Endothelial cell of umbilical vein (primary cell): ENCODE results near the gene RGSL1. TPM values are rescaled to one million over a fixed set of nuclear protein-coding genes. Genes with fewer than 3 reads are reported as not detected.

Source experiments
- BruUV-seq: library from RNA; stranded (reverse); fragments of 400-500 nt; replicated peaks from 2 replicates; lab custom pipeline; 2021; lab: Mats Ljungman, UMichigan
- CTCF ChIA-PET: fragments of 300-600, 350-600 bp; sonication (Branson Sonifier 250); formaldehyde crosslinking; loops from one replicate; lab custom pipeline; 2021; ENCODE audit warnings: antibody characterized with exemption, inconsistent platforms; lab: Charles Lee
- POLR2A ChIA-PET: fragments of 300-600, 350-600 bp; sonication (Branson Sonifier 250); formaldehyde crosslinking; loops from one replicate; lab custom pipeline; 2021; ENCODE audit warnings: antibody characterized with exemption, inconsistent platforms; lab: Charles Lee
- DNase-seq: peaks from one replicate; pipeline ENCODE4 v3.0.0-alpha.2; 2011; ENCODE audit warnings: low read depth, low spot score
- FAIRE-seq: peaks from 2 replicates; lab custom pipeline; 2011; peaks lifted over from hg19 to GRCh38; lab: Jason Lieb, UNC
- H2AFZ ChIP-seq: 2 replicates; pipeline ENCODE4 v1.6.0; 2012; ENCODE audit warnings: low read depth, low read length, control low read depth, inconsistent platforms
- H3K27ac ChIP-seq: 2 replicates; pipeline ENCODE4 v1.5.1; 2011; ENCODE audit warnings: low read depth, mild to moderate bottlenecking, control low read depth, low read length, moderate library complexity; ENCODE audit not compliant: insufficient read depth
- H3K27me3 ChIP-seq, 2 experiments: 2 replicates each; pipeline versions ENCODE4 v1.6.0 to v1.6.1; 2011; ENCODE audit warnings: low read length in 2 of 2, mixed read lengths in 1 of 2; ENCODE audit not compliant: control insufficient read depth in 2 of 2, insufficient read depth in 2 of 2
- H3K36me3 ChIP-seq, 2 experiments: 2 replicates in 1 of 2; 3 replicates in 1 of 2; pipeline ENCODE4 v1.5.1; 2011; ENCODE audit warnings: low read length in 2 of 2, mild to moderate bottlenecking in 1 of 2, moderate library complexity in 1 of 2; ENCODE audit not compliant: control insufficient read depth in 2 of 2, insufficient read depth in 2 of 2; ENCODE audit errors: extremely low read depth in 1 of 2
- H3K4me1 ChIP-seq: 3 replicates; pipeline ENCODE4 v1.5.1; 2011; ENCODE audit warnings: mild to moderate bottlenecking, low read length; ENCODE audit not compliant: control insufficient read depth, insufficient read depth; ENCODE audit errors: extremely low read depth
- H3K4me2 ChIP-seq: 2 replicates; pipeline ENCODE4 v1.6.1; 2011; ENCODE audit warnings: low read length, control low read depth, mixed read lengths; ENCODE audit not compliant: insufficient read depth
- H3K4me3 ChIP-seq, 3 experiments: fragments of 200-600 bp in 1 of 3; sonication (generic), shearing (Covaris generic) in 1 of 3; replicated peaks in 1 of 3; 2 replicates each; pipeline ENCODE4 v1.5.1; 2011 to 2016; ENCODE audit warnings: control low read depth in 3 of 3, low read length in 3 of 3, mild to moderate bottlenecking in 2 of 3, inconsistent platforms in 1 of 3, low read depth in 1 of 3, moderate library complexity in 1 of 3; ENCODE audit not compliant: insufficient read depth in 1 of 3
- H3K79me2 ChIP-seq: 2 replicates; pipeline ENCODE4 v1.6.0; 2012; ENCODE audit warnings: low read length, inconsistent platforms; ENCODE audit not compliant: control insufficient read depth, insufficient read depth
- H3K9ac ChIP-seq: replicated peaks from 2 replicates; pipeline ENCODE3; 2011; ENCODE audit warnings: low read length, control low read depth; ENCODE audit not compliant: insufficient read depth; ENCODE audit errors: extremely low read depth
- H3K9me1 ChIP-seq: replicated peaks from 3 replicates; pipeline ENCODE4 v1.6.0; 2011; ENCODE audit warnings: mild to moderate bottlenecking, low read length; ENCODE audit not compliant: control insufficient read depth, insufficient read depth; ENCODE audit errors: extremely low read depth
- H3K9me3 ChIP-seq: replicated peaks from 2 replicates; pipeline ENCODE4 v1.5.1; 2012; ENCODE audit warnings: low read length, inconsistent platforms; ENCODE audit not compliant: control insufficient read depth, insufficient read depth
- H4K20me1 ChIP-seq: replicated peaks from 2 replicates; pipeline ENCODE3; 2011; ENCODE audit warnings: mild to moderate bottlenecking, low read length; ENCODE audit not compliant: control insufficient read depth, insufficient read depth; ENCODE audit errors: extremely low read depth
- CTCF ChIP-seq, 2 donors: IDR thresholded peaks; 1 replicate in 1 of 2; 2 replicates in 1 of 2; pipeline ENCODE4 v1.5.1; 2011; ENCODE audit warnings: low read length in 2 of 2, mild to moderate bottlenecking in 2 of 2, moderate library complexity in 2 of 2, control low read depth in 1 of 2, inconsistent platforms in 1 of 2, low read depth in 1 of 2; ENCODE audit not compliant: insufficient read depth in 1 of 2; ENCODE audit errors: extremely low read depth in 1 of 2
- EZH2 ChIP-seq: IDR thresholded peaks from 2 replicates; pipeline ENCODE4 v1.6.1; 2012; ENCODE audit warnings: borderline replicate concordance, low read depth, mild to moderate bottlenecking, moderate library complexity, low read length, inconsistent platforms; ENCODE audit not compliant: severe bottlenecking
- FOS ChIP-seq: IDR thresholded peaks from 2 replicates; pipeline ENCODE4 v1.6.1; 2011; ENCODE audit warnings: mild to moderate bottlenecking, low read length, moderate library complexity, borderline replicate concordance; ENCODE audit not compliant: insufficient read depth
- GATA2 ChIP-seq: IDR thresholded peaks from 2 replicates; pipeline ENCODE4 v1.7.0; 2011; ENCODE audit warnings: low read depth, mild to moderate bottlenecking, moderate library complexity, mixed read lengths, low read length; ENCODE audit not compliant: insufficient read length, insufficient read depth
- JUN ChIP-seq: IDR thresholded peaks from 2 replicates; pipeline ENCODE4 v1.6.1; 2011; ENCODE audit warnings: borderline replicate concordance, low read depth; ENCODE audit not compliant: insufficient read length, insufficient read depth
- MAX ChIP-seq: IDR thresholded peaks from 2 replicates; pipeline ENCODE4 v1.6.1; 2011; ENCODE audit not compliant: insufficient read depth, insufficient read length
- MYC ChIP-seq: IDR thresholded peaks from one replicate; pipeline ENCODE4 v1.6.1; 2011; ENCODE audit warnings: mild to moderate bottlenecking, low read depth, low read length
- POLR2A ChIP-seq: IDR thresholded peaks from 2 replicates; pipeline ENCODE4 v1.6.1; 2012; ENCODE audit warnings: low read depth, mild to moderate bottlenecking, control low read depth, low read length
- POLR2AphosphoS5 ChIP-seq: IDR thresholded peaks from 2 replicates; pipeline ENCODE4 v1.6.1; 2012; ENCODE audit warnings: low read depth, mild to moderate bottlenecking, control low read depth, low read length, moderate library complexity; ENCODE audit not compliant: insufficient read depth
- dilution Hi-C: fragments of 300-500 bp; cut with MboI; formaldehyde crosslinking; loops from one replicate; pipeline ENCODE4 v1.15.0; 2019; ENCODE audit warnings: low sequenced_read_pairs; ENCODE audit not compliant: extremely low pct_ligation_motif_present
- intact Hi-C: fragments of 100-400 bp; cut with micrococcal nuclease; formaldehyde crosslinking; loops from one replicate; pipeline ENCODE4 v1.10.0; 2022
- polyA plus RNA-seq, 4 experiments: library from polyadenylated mRNA; depleted of rRNA in 3 of 4; stranded (reverse) in 3 of 4; unstranded in 1 of 4; fragments of >200 nt; gene quantifications; 2 replicates each; pipeline versions ENCODE4 v1.2.1 to v1.2.3, GENCODE V29; 2011 to 2012; ENCODE audit warnings: missing spikeins in 1 of 4
- total RNA-seq: library from RNA; stranded (reverse); gene quantifications from 2 replicates; pipeline ENCODE4 v1.2.3, GENCODE V29; 2021

The RGSL1 gene
- total and polyA plus RNA-seq, 2 donors (not counting 3 experiments of a cell fraction or from before 2014, with no cell fraction given), result not detected

GRCh38 chr1:182587093-182587492 lies 137.1 kb downstream of the RGSL1 start:
- no peak for FAIRE-seq
- ChIA-PET POLR2A (interaction anchor here (0.7 kb wide), 1 partner anchor 1636 kb away, joined by 6 read pairs; no protein-coding TSS in a partner anchor), CTCF (interaction anchor here (1.9 kb wide), 1 partner anchor 14 kb away, joined by 7 read pairs; no protein-coding TSS in a partner anchor)

More at GRCh38 chr1:182587093-182587492, 137.1 kb downstream of the RGSL1 start:
- Histone ChIP-seq H2AFZ (no peak overlapping the region), H3K79me2 (no peaks in the 10 kb centered on the region), H3K9ac (no peak overlapping the region), H3K27ac (no peak overlapping the region), H3K36me3 (no peaks in the 10 kb centered on the region), H3K9me3 (no peaks in the 10 kb centered on the region), H3K4me3 (no peak overlapping the region), H3K4me2 (no peak overlapping the region), H3K9me1 (no peaks in the 10 kb centered on the region), H3K4me1 (peaks cover 9% of the 10 kb centered on the region), H4K20me1 (no peaks in the 10 kb centered on the region), H3K27me3 (peaks cover 0 to 1% of the 10 kb centered on the region in 2 experiments)
- no peak for TF ChIP-seq MYC
- TF ChIP-seq CTCF (IDR thresholded peaks at IDR 0.05; ENCODE audit: extremely low read depth in 1 of 2, insufficient read depth in 1 of 2, low read depth in 1 of 2, low read length in 2 of 2), result no peak
- TF ChIP-seq FOS, result no peak
- TF ChIP-seq POLR2AphosphoS5, result no peak
- no peak for TF ChIP-seq JUN
- TF ChIP-seq GATA2, result no peak
- TF ChIP-seq MAX, result no peak
- TF ChIP-seq EZH2, result no peak
- no peak for TF ChIP-seq POLR2A
- no peak for DNase-seq
- BruUV-seq, result no TSS peak
- dilution Hi-C loops, result no loop called here
- intact Hi-C loops, result no loop called here
